Measurements from ENCODE around the gene KRT82. TPM values are rescaled to one million over a fixed set of nuclear protein-coding genes. Genes with fewer than 3 reads are reported as not detected.
A peak's percentile ranks its signal among the peaks of the same experiment; 100 is the strongest.

The KRT82 gene
- total RNA-seq, 4 donors from 2014 or later = 0.46 to 10.3 TPM; not detected in 2

- peak in 1 of 2 donors; percentile 68 for DNase-seq (ENCODE audit: low spot score in 2 of 2)
- H3K4me3 ChIP-seq (ENCODE audit: low read depth, poor library complexity, severe bottlenecking) = no peak overlapping the region
- intact Hi-C loops (cut with DNase I; ENCODE audit: low total_unique reads) = no loop called here
- 71% methylated on average over 5 of the region's 5 CpGs for WGBS, 2 donors
- TF ChIP-seq POLR2A (IDR thresholded peaks at IDR 0.05) = no peak
- TF ChIP-seq CTCF (IDR thresholded peaks at IDR 0.05) = no peak
These were observed 46.5 kb downstream of the KRT82 start for GRCh38 chr12:52359621-52360061.

GRCh38 chr12:52358575-52359350 is 47.4 kb downstream of the KRT82 start:
- TF ChIP-seq POLR2A (IDR thresholded peaks at IDR 0.05) (no peak), CTCF (IDR thresholded peaks at IDR 0.05) (no peak)
- WGBS, 2 donors = 72 to 85% methylated on average over 5 of the region's 5 CpGs
- peak in 1 of 2 donors; percentile 52 for DNase-seq (ENCODE audit: low spot score in 2 of 2)
- intact Hi-C loops (cut with DNase I; ENCODE audit: low total_unique reads) = no loop called here
- H3K4me3 ChIP-seq (ENCODE audit: low read depth, poor library complexity, severe bottlenecking) = no peak overlapping the region

GRCh38 chr12:52356762-52357580 is 49.2 kb downstream of the KRT82 start:
- H3K4me3 ChIP-seq (ENCODE audit: low read depth, poor library complexity, severe bottlenecking) = no peak overlapping the region
- TF ChIP-seq CTCF (IDR thresholded peaks at IDR 0.05) = no peak
- peak in 1 of 2 donors; percentile 58 for DNase-seq (ENCODE audit: low spot score in 2 of 2)
- intact Hi-C loops (cut with DNase I; ENCODE audit: low total_unique reads) = no loop called here
- WGBS, 2 donors = 88 to 92% methylated on average over 20 of the region's 20 CpGs

GRCh38 chr12:52356031-52356761 is 49.9 kb downstream of the KRT82 start:
- no peak for TF ChIP-seq CTCF (IDR thresholded peaks at IDR 0.05)
- H3K4me3 ChIP-seq (ENCODE audit: low read depth, poor library complexity, severe bottlenecking) = no peak overlapping the region
- 88 to 92% methylated on average over 34 to 52 of the region's 56 CpGs for WGBS, 2 donors
- DNase-seq (ENCODE audit: low spot score in 2 of 2) = peak in 1 of 2 donors; percentile 84
- intact Hi-C loops (cut with DNase I; ENCODE audit: low total_unique reads) = no loop called here

GRCh38 chr12:52355176-52355575 is 51.0 kb downstream of the KRT82 start:
- 88 to 91% methylated on average over 8 of the region's 8 CpGs for WGBS, 2 donors
- DNase-seq (ENCODE audit: low spot score in 2 of 2) = peak in 1 of 2 donors; percentile 68
- H3K4me3 ChIP-seq (ENCODE audit: low read depth, poor library complexity, severe bottlenecking) = no peak overlapping the region
- TF ChIP-seq CTCF (IDR thresholded peaks at IDR 0.05) (no peak), POLR2A (IDR thresholded peaks at IDR 0.05) (no peak)
- intact Hi-C loops (cut with DNase I; ENCODE audit: low total_unique reads) = no loop called here

Measured in lower leg skin (tissue), 4 donors.